SH-SY5Y (cell line): Measurements from ENCODE around the gene LOXL1.

Source experiments
- GATA2 ChIP-seq: IDR thresholded peaks from 2 replicates; pipeline ENCODE4 v1.6.1; 2011; ENCODE audit warnings: mild to moderate bottlenecking, low read depth, low read length
- GATA3 ChIP-seq: IDR thresholded peaks from 2 replicates; pipeline ENCODE4 v1.6.1; 2011; ENCODE audit warnings: low read depth, mild to moderate bottlenecking, low read length, moderate library complexity

DNA sequence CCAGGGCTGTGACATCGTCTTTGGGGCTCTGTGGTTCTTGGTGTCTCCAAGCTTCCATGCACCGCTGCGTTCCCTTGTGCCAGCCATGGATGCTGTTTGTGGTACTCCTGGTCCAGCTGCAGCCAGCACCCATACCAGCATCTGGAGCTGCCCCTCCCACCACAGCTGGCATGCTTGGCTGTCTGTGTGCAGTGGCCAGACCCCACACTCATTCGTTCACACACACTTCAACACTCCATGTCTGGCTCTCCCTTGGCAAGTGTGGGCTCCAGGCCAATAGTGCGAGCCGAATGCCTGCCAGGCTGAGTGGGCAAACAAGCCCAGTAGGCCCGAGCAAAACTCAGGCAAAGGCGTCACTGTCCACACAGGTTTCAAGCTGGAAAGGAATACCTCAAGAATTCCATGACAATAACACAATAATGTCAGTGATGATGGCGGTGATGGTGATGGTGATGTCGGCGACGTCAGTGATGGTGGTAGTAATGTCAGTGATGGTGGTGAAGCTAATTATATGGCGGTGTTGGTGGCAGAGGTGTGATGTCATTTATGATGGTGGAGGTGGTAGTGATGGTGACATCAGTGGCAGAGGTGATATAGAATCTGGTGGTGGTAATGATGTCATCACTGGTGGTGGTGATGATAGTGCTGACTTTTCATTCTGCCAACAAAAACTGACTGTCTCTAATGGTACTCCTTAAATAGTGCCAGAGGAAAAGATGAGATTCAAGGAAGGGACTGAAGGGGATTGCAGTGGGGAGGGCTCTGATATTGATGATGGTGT lies 33.6 kb upstream of the LOXL1 start:
- TF ChIP-seq GATA2: no peak
- no peak for TF ChIP-seq GATA3
